Panc1 (cell line): ENCODE data around the gene TBX4.

Source experiments
- POLR2AphosphoS5 ChIP-seq: IDR thresholded peaks from 2 replicates; pipeline ENCODE4 v1.6.1; 2012; ENCODE audit warnings: mild to moderate bottlenecking, low read depth, low read length, moderate library complexity
- SIN3A ChIP-seq: IDR thresholded peaks from 2 replicates; pipeline ENCODE4 v1.6.1; 2012; ENCODE audit warnings: low read depth, mild to moderate bottlenecking, low read length, moderate library complexity, borderline replicate concordance; ENCODE audit not compliant: insufficient read depth
- TCF7L2 ChIP-seq: IDR thresholded peaks from 2 replicates; pipeline ENCODE4 v1.6.1; 2011; ENCODE audit warnings: mild to moderate bottlenecking, low read depth, low read length, inconsistent platforms
- TF ChIP-seq, protein P1 (sequence below): fragments of 450-650 bp; IDR thresholded peaks from 2 replicates; pipeline ENCODE4 v1.5.1; 2017; ENCODE audit warnings: mild to moderate bottlenecking
- TF ChIP-seq, protein P2 (sequence below), 2 experiments: IDR thresholded peaks; 2 replicates each; pipeline ENCODE4 v1.6.1; 2011 to 2012; ENCODE audit warnings: low read depth in 2 of 2, control low read depth in 1 of 2, low read length in 1 of 2, mild to moderate bottlenecking in 1 of 2, moderate library complexity in 1 of 2; ENCODE audit not compliant: insufficient read depth in 1 of 2

DNA sequence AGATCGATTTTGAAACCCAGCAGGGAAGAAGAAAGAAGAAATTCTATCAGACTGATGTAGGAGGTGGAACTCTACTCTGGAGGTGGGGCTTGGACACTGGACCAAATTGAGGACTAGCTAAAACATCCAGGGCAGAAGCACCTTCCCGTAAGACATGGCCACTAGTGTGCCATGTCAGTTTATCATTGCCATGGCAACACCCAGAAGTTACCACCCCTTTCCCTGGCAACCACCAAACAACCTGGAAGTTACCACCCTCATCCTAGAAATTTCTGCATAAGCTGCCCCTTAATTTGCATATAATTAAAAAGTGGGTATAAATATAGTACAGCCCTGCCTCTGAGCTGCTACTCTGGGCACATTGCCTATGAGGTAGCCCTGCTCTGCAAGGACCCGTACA, 72.1 kb downstream of the TBX4 start:
- TF ChIP-seq, protein P1, sequence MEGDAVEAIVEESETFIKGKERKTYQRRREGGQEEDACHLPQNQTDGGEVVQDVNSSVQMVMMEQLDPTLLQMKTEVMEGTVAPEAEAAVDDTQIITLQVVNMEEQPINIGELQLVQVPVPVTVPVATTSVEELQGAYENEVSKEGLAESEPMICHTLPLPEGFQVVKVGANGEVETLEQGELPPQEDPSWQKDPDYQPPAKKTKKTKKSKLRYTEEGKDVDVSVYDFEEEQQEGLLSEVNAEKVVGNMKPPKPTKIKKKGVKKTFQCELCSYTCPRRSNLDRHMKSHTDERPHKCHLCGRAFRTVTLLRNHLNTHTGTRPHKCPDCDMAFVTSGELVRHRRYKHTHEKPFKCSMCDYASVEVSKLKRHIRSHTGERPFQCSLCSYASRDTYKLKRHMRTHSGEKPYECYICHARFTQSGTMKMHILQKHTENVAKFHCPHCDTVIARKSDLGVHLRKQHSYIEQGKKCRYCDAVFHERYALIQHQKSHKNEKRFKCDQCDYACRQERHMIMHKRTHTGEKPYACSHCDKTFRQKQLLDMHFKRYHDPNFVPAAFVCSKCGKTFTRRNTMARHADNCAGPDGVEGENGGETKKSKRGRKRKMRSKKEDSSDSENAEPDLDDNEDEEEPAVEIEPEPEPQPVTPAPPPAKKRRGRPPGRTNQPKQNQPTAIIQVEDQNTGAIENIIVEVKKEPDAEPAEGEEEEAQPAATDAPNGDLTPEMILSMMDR, result no peak
- no peak for TF ChIP-seq POLR2AphosphoS5
- TF ChIP-seq, protein P2, sequence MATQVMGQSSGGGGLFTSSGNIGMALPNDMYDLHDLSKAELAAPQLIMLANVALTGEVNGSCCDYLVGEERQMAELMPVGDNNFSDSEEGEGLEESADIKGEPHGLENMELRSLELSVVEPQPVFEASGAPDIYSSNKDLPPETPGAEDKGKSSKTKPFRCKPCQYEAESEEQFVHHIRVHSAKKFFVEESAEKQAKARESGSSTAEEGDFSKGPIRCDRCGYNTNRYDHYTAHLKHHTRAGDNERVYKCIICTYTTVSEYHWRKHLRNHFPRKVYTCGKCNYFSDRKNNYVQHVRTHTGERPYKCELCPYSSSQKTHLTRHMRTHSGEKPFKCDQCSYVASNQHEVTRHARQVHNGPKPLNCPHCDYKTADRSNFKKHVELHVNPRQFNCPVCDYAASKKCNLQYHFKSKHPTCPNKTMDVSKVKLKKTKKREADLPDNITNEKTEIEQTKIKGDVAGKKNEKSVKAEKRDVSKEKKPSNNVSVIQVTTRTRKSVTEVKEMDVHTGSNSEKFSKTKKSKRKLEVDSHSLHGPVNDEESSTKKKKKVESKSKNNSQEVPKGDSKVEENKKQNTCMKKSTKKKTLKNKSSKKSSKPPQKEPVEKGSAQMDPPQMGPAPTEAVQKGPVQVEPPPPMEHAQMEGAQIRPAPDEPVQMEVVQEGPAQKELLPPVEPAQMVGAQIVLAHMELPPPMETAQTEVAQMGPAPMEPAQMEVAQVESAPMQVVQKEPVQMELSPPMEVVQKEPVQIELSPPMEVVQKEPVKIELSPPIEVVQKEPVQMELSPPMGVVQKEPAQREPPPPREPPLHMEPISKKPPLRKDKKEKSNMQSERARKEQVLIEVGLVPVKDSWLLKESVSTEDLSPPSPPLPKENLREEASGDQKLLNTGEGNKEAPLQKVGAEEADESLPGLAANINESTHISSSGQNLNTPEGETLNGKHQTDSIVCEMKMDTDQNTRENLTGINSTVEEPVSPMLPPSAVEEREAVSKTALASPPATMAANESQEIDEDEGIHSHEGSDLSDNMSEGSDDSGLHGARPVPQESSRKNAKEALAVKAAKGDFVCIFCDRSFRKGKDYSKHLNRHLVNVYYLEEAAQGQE (IDR thresholded peaks at IDR 0.05; ENCODE audit: insufficient read depth in 1 of 2, low read depth in 2 of 2, low read length in 1 of 2), result no peak
- no peak for TF ChIP-seq SIN3A
- no peak for TF ChIP-seq TCF7L2
